ENCODE data around the gene MAGOHB.

MAGOHB gene

GRCh38 chr12:10558789-10559188 is 54.6 kb downstream of the MAGOHB start:
- no peak overlapping the region for H3K4me3 ChIP-seq

GRCh38 chr12:10558301-10558700 is 55.1 kb downstream of the MAGOHB start:
- Histone ChIP-seq H3K4me3 (no peak overlapping the region), H3K27ac (peak overlapping the region in 3 of 21 experiments; percentile 15 to 75 (median 19))

More at GRCh38 chr12:10558789-10559188, 54.6 kb downstream of the MAGOHB start:
- H3K27ac ChIP-seq = peak overlapping the region in 1 of 21 experiments; percentile 75

GRCh38 chr12:10557766-10558165 is 55.6 kb downstream of the MAGOHB start:
- H3K27ac ChIP-seq = peak overlapping the region in 4 of 21 experiments; percentile 15 to 75 (median 34)

GRCh38 chr12:10557329-10557728 is 56.1 kb downstream of the MAGOHB start:
- H3K4me3 ChIP-seq = no peak overlapping the region
- peak overlapping the region in 5 of 21 experiments; percentile 13 to 75 (median 26) for H3K27ac ChIP-seq

More at GRCh38 chr12:10557766-10558165, 55.6 kb downstream of the MAGOHB start:
- no peak overlapping the region for H3K4me3 ChIP-seq

GRCh38 chr12:10554756-10555481 is 58.5 kb downstream of the MAGOHB start:
- Histone ChIP-seq H3K27ac (peak overlapping the region in 6 of 21 experiments; percentile 19 to 75 (median 51)), H3K4me3 (no peak overlapping the region)

- Histone ChIP-seq H3K4me3 (no peak overlapping the region), H3K27ac (peak overlapping the region in 5 of 21 experiments; percentile 34 to 75 (median 54))
Measured at GRCh38 chr12:10554228-10554755, 59.1 kb downstream of the MAGOHB start.

All from skin epidermis (tissue), 12 donors.